Stimulated activated CD4-positive, alpha-beta T cell treated with anti-CD3 and anti-CD28 coated beads, TNF-alpha, amount 100 ng/mL, for 4 hours (primary cell): ENCODE data around the gene PIK3R5.
A peak's percentile ranks its signal among the peaks of the same experiment; 100 is the strongest.

Source experiments
- DNase-seq, 3 experiments: peaks; one replicate each; pipeline ENCODE4 v3.0.0-alpha.2; 2020; ENCODE audit warnings: low read depth in 3 of 3

Gene PIK3R5

GRCh38 chr17:8832711-8833352 lies 132.7 kb downstream of the PIK3R5 start:
- peak in 1 of 3 experiments; percentile 12 for DNase-seq

- no peak for DNase-seq
These were observed 134.2 kb downstream of the PIK3R5 start for GRCh38 chr17:8831234-8831849.

GRCh38 chr17:8830141-8830540 lies 135.4 kb downstream of the PIK3R5 start:
- DNase-seq, result no peak

GRCh38 chr17:8829036-8829941 lies 136.2 kb downstream of the PIK3R5 start:
- no peak for DNase-seq
